GM04504 (cell line): ENCODE results near the gene PKM.

ENCODE experiments used
- DNase-seq: peaks from one replicate; pipeline ENCODE4 v3.0.0-alpha.2; 2012; ENCODE audit warnings: low read depth

PKM gene

GRCh38 chr15:72155635-72156616 is 75.1 kb downstream of the PKM start:
- DNase-seq = peak; percentile 69

DNA sequence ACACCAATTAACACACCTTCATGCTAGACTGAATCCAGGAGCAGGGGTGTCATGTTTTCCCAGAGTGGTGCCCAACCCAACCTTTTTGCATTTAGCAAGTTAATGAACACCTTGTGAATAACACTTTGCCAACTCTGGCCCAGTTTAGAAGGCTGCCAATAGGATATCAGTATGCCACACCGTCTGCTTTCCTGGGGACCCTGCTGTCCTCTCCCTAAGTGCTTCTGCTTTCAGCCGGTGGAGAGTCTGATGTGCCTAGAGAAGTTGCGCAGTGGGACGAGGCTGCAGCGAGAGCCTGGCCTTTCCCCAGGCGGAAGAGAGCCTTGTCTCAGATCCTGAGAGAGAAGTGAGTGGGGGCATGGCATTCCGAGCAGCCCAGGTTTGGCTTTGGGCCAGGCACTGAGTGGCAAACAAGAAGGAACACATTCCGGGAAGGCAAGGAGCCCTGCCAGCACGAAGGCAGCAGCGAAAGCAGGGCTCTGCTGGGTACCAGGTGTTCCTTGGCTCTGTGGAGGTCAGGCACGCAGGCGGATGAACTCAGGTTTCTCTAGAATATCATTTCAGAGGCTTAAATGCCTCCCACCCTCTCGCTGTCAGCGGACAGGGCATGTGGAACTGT is 75.9 kb downstream of the PKM start:
- DNase-seq = no peak

DNA sequence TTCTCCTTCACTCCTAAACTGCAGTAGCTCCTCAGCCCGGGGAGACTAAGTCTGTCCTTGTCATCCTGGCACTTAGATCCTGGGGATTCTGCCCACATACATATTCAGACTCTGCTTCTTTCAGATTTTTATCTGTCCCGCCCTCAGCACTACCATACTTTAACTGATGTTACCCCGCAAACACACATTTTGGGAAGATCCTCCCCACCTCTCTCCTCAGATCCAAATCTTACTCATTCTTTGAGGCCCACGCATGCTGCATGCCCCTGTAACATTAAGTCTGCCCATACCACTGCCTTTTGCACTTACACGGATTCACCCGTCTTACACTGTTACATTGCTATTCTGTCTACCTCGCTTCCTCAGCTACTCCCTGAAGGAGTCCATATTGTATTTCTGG is 76.7 kb downstream of the PKM start:
- no peak for DNase-seq

DNA sequence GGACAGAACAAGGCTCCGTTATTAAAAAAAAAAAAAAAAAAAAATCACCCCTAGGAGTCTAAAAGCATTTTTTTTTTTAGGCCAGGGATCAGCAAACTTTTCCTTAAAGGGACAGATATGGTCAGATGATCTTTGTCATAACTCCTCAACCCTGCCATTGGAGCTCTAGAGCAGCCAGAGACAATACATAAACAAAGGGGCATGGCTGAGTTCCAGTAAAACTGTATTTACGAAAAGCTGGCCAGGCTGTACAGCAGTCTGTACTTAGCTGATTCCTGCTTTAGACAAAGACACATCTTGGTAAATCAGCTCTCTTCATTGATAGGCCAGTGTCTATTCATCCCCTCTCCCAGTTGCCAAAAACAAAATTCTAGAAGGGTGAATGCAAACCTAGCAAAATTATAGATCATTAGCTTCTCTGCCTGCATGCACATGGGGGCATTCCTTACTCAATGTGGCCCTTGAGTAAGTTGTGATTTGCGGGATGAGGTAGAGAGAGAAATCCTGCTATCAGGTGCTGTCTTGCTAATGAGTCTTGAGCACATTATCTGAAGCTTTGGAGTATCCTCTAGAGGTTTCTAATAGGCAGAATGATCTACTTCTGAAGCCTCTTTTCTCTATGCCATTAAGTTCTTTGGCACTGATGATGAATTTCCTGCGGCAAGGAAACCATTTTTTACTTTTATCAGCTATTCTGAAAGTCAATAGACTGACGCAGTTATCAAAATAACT is 77.6 kb downstream of the PKM start:
- no peak for DNase-seq
